K562 (cell line): ENCODE measurements around the gene MKLN1. TPM values are rescaled to one million over a fixed set of nuclear protein-coding genes. Genes with fewer than 3 reads are reported as not detected.
A peak's percentile ranks its signal among the peaks of the same experiment; 100 is the strongest.

Experiments used
- ATAC-seq: fragments of 200-7000 bp; cut with Tn5 transposase; 3 replicates; pipeline ENCODE4 v1.9.1; 2020; ENCODE audit warnings: moderate library complexity
- BruUV-seq: library from RNA; stranded (reverse); fragments of 400-500 nt; replicated peaks from 2 replicates; lab custom pipeline; 2021; lab: Mats Ljungman, UMichigan
- CTCF ChIA-PET: fragments of 300-600 bp; formaldehyde crosslinking; extraction: SDS; loops from one replicate; lab custom pipeline; 2021; ENCODE audit warnings: low intra/inter-chr PET ratio; lab: Yijun Ruan, JAX
- POLR2A ChIA-PET: fragments of 300-600, 350-650 bp; sonication (Branson Sonifier 250); formaldehyde crosslinking; extraction: SDS; loops from one replicate; lab custom pipeline; 2021; ENCODE audit warnings: antibody characterized with exemption, inconsistent platforms; lab: Yijun Ruan, JAX
- DNase-seq, 4 experiments: peaks; one replicate each; pipeline versions ENCODE4 v3.0.0 to v3.0.0-alpha.2; 2011 to 2018; ENCODE audit warnings: low spot score in 3 of 4, mixed read lengths in 3 of 4; ENCODE audit errors: extremely low read depth in 1 of 4
- FAIRE-seq: peaks from 2 replicates; lab custom pipeline; 2011; peaks lifted over from hg19 to GRCh38; lab: Jason Lieb, UNC
- H2AFZ ChIP-seq: 2 replicates; pipeline ENCODE4 v1.6.0; 2011; ENCODE audit warnings: low read depth, low read length, control low read depth, inconsistent platforms
- H3K27ac ChIP-seq: fragments of 200-600 bp; 3 replicates; pipeline ENCODE4 v1.8.0; 2011; ENCODE audit warnings: low read depth, mild to moderate bottlenecking, control low read depth, inconsistent platforms, low read length, moderate library complexity, mixed read lengths; ENCODE audit errors: extremely low read depth
- H3K27me3 ChIP-seq, 2 experiments: fragments of 300-600 bp in 1 of 2; 2 replicates in 1 of 2; 3 replicates in 1 of 2; pipeline versions ENCODE4 v1.6.0 to v1.8.0; 2011; ENCODE audit warnings: inconsistent platforms in 2 of 2, low read length in 2 of 2, mild to moderate bottlenecking in 1 of 2, mixed read lengths in 1 of 2, moderate library complexity in 1 of 2; ENCODE audit not compliant: control insufficient read depth in 2 of 2, insufficient read depth in 2 of 2
- H3K36me3 ChIP-seq: fragments of 300-600 bp; 3 replicates; pipeline ENCODE4 v1.8.0; 2011; ENCODE audit warnings: mild to moderate bottlenecking, low read length, inconsistent platforms; ENCODE audit not compliant: control insufficient read depth, insufficient read depth
- H3K4me1 ChIP-seq, 2 experiments: fragments of 200-600 bp in 1 of 2; replicated peaks in 1 of 2; 2 replicates in 1 of 2; 3 replicates in 1 of 2; pipeline versions ENCODE4 v1.5.1 to v1.8.0; 2011; ENCODE audit warnings: inconsistent platforms in 2 of 2, low read length in 2 of 2, mild to moderate bottlenecking in 1 of 2, mixed read lengths in 1 of 2, moderate library complexity in 1 of 2; ENCODE audit not compliant: control insufficient read depth in 2 of 2, insufficient read depth in 2 of 2
- H3K4me2 ChIP-seq: 2 replicates; pipeline ENCODE4 v1.6.1; 2011; ENCODE audit warnings: low read length, control low read depth, inconsistent platforms, mixed read lengths; ENCODE audit not compliant: insufficient read depth
- H3K4me3 ChIP-seq: fragments of 200-600 bp; sonication (generic), shearing (Covaris generic); 2 replicates; pipeline ENCODE4 v1.5.1; 2016; ENCODE audit warnings: control low read depth, inconsistent platforms
- H3K79me2 ChIP-seq: fragments of 200-600 bp; 3 replicates; pipeline ENCODE4 v1.8.0; 2011; ENCODE audit warnings: low read length, inconsistent platforms; ENCODE audit not compliant: control insufficient read depth, insufficient read depth
- H3K9ac ChIP-seq, 2 experiments: 2 replicates each; pipeline versions ENCODE4 v1.6.0 to v1.6.1; 2011; ENCODE audit warnings: low read depth in 2 of 2, low read length in 2 of 2, control low read depth in 1 of 2, inconsistent platforms in 1 of 2, mild to moderate bottlenecking in 1 of 2, mixed read lengths in 1 of 2; ENCODE audit not compliant: insufficient read depth in 1 of 2
- H3K9me1 ChIP-seq: one replicate; pipeline ENCODE4 v1.6.0; 2011; ENCODE audit warnings: inconsistent platforms, mild to moderate bottlenecking, low read length, moderate library complexity; ENCODE audit not compliant: control insufficient read depth, insufficient read depth
- H3K9me3 ChIP-seq: replicated peaks from 2 replicates; pipeline ENCODE4 v1.5.1; 2011; ENCODE audit warnings: low read depth, low read length, inconsistent platforms; ENCODE audit not compliant: control insufficient read depth, insufficient read depth
- H4K20me1 ChIP-seq: replicated peaks from 2 replicates; pipeline ENCODE4 v1.6.1; 2011; ENCODE audit warnings: low read length, inconsistent platforms, mixed read lengths; ENCODE audit not compliant: control insufficient read depth, insufficient read depth
- FOXM1 ChIP-seq, 2 experiments: fragments of 450-650 bp in 1 of 2; sonication (generic) in 1 of 2; formaldehyde crosslinking in 1 of 2; IDR thresholded peaks; 2 replicates each; pipeline versions ENCODE4 v1.6.1 to v1.9.0; 2017 to 2022; ENCODE audit warnings: low read depth in 2 of 2, mild to moderate bottlenecking in 2 of 2, missing genetic modification reagents in 1 of 2, moderate library complexity in 1 of 2
- NFIX ChIP-seq: fragments of 250-450 bp; sonication (Bioruptor Pico); IDR thresholded peaks from 2 replicates; pipeline ENCODE4 v1.4.0; 2020; ENCODE audit warnings: low read depth, mild to moderate bottlenecking, moderate library complexity
- NRF1 ChIP-seq, 2 experiments: fragments of 450-650 bp; IDR thresholded peaks in 1 of 2; conservative IDR thresholded peaks in 1 of 2; 2 replicates each; pipeline ENCODE4 v1.6.1; 2014; ENCODE audit warnings: mild to moderate bottlenecking in 2 of 2
- RAD51 ChIP-seq: fragments of 450-650 bp; IDR thresholded peaks from 2 replicates; pipeline ENCODE4 v1.7.1; 2016; ENCODE audit warnings: low read depth, mild to moderate bottlenecking, borderline replicate concordance
- WGBS: fragments of 100-300 bp; shearing (Covaris generic); methylation state at CpG from one replicate; pipeline ENCODE4 v1.1.6; 2016; ENCODE audit warnings: low coverage, mixed read lengths; ENCODE audit not compliant: insufficient coverage; ENCODE audit errors: missing lambda C conversion rate; 5-methylcytosine and 5-hydroxymethylcytosine counted together
- in situ Hi-C: fragments of 300-500 bp; cut with MboI; formaldehyde crosslinking; loops from 4 replicates; pipeline ENCODE4 v1.15.0; 2018; ENCODE audit warnings: inconsistent platforms, mixed read lengths
- intact Hi-C: fragments of 100-400 bp; cut with micrococcal nuclease; formaldehyde crosslinking; loops from 2 replicates; pipeline ENCODE4 v1.14.2; 2022
- polyA plus RNA-seq, 8 experiments: library from polyadenylated mRNA; depleted of rRNA in 4 of 8; stranded (reverse) in 5 of 8; unstranded in 3 of 8; fragments of >200 nt; fragmentation: Nextera tagmentation in 2 of 8; fragmentation: Illumina TruSeq in 1 of 8; extraction: Ambion mirVana in 2 of 8; extraction: Trizol in 1 of 8; gene quantifications; 2 replicates each; pipeline versions ENCODE4 v1.2.1 to v1.2.3, GENCODE V29; 2011 to 2014; ENCODE audit warnings: inconsistent platforms in 1 of 8, missing spikeins in 1 of 8
- total RNA-seq, 7 experiments: library from RNA; depleted of rRNA in 6 of 7; stranded (reverse); fragments of >200 nt in 6 of 7; fragmentation: Illumina TruSeq in 2 of 7; extraction: Trizol in 2 of 7; gene quantifications; 2 replicates each; pipeline versions ENCODE4 v1.2.1 to v1.2.3, GENCODE V29; 2011 to 2021; ENCODE audit warnings: low replicate concordance in 1 of 7
- TF ChIP-seq, protein P1 (sequence below): fragments of 200-800 bp; sonication (Bioruptor generic); IDR thresholded peaks from 2 replicates; pipeline ENCODE4 v1.6.1; 2017; ENCODE audit warnings: missing genetic modification characterization, missing compliant biosample characterization

The MKLN1 gene
- total and polyA plus RNA-seq, 9 of the 15 experiments (the other 6 are each of a cell fraction or from before 2014, with no cell fraction given) = 18.6 to 80.4 (median 56.0) TPM

DNA sequence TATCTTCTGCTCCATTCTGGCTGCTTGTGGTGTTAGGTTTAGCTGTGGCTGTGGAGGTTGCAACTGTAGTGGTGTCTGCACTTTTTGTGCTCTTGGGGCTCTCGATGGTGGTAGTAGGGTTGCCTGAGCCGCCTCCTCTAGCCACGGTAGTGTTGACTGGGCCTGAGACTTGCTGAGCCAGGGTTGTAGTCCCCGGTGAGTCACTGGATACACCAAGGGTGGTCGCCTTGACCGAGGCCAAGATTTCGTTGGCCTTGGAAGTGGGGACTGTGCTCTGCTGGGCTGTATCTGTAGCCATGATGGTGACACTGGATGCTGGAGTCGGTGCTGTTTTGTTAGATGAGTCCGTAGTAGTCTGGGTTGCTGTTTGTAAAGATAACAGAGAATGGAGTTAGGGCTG is 183.4 kb downstream of the MKLN1 start:
- DNase-seq = no peak
- no peaks in the 10 kb centered on the region for H3K36me3 ChIP-seq
- TF ChIP-seq FOXM1 (IDR thresholded peaks at IDR 0.05; ENCODE audit: low read depth) (no peak), FOXM1 (CRISPR knock-in tag; IDR thresholded peaks at IDR 0.05; ENCODE audit: low read depth) (0 out of 2 replicates have a peak, but pooled peaks have one; percentile 30), RAD51 (no peak), NFIX (CRISPR knock-in tag) (no peak), NRF1 (conservative IDR thresholded peaks at IDR 0.05 in 1 of 2, IDR thresholded peaks at IDR 0.05 in 1 of 2) (no peak)
- TF ChIP-seq, protein P1, sequence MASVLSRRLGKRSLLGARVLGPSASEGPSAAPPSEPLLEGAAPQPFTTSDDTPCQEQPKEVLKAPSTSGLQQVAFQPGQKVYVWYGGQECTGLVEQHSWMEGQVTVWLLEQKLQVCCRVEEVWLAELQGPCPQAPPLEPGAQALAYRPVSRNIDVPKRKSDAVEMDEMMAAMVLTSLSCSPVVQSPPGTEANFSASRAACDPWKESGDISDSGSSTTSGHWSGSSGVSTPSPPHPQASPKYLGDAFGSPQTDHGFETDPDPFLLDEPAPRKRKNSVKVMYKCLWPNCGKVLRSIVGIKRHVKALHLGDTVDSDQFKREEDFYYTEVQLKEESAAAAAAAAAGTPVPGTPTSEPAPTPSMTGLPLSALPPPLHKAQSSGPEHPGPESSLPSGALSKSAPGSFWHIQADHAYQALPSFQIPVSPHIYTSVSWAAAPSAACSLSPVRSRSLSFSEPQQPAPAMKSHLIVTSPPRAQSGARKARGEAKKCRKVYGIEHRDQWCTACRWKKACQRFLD (CRISPR knock-in tag) = no peak
- no peak overlapping the region for H3K27ac ChIP-seq
- no peak overlapping the region for H3K4me3 ChIP-seq
- H3K4me1 ChIP-seq = peaks cover 4 to 7% of the 10 kb centered on the region in 2 experiments; a peak in 3 of 5 replicates
- no peaks in the 10 kb centered on the region for H3K9me3 ChIP-seq
- H4K20me1 ChIP-seq = peaks cover 21% of the 10 kb centered on the region
- H3K27me3 ChIP-seq = peaks cover 41 to 51% of the 10 kb centered on the region in 2 experiments
- no peak for ATAC-seq
- no peak overlapping the region for H3K4me2 ChIP-seq
- H3K79me2 ChIP-seq = no peaks in the 10 kb centered on the region
- intact Hi-C loops (loop anchor here (5.0 to 10.0 kb wide), 2 partner anchors 444 to 466 kb away; no protein-coding TSS in a partner anchor), in situ Hi-C loops (loop anchor here (10.0 kb wide), 1 partner anchor 626 kb away; no protein-coding TSS in a partner anchor)
- no TSS peak for BruUV-seq
- no peak overlapping the region for H3K9ac ChIP-seq
- ChIA-PET CTCF (no interaction called here), POLR2A (interaction anchor here (1.0 to 1.8 kb wide), 2 partner anchors 9 to 10 kb away, joined by 3 to 7 read pairs; no protein-coding TSS in a partner anchor)
- no peak overlapping the region for H2AFZ ChIP-seq
- 4% methylated on average over 9 of the region's 9 CpGs for WGBS
- FAIRE-seq = no peak
- H3K9me1 ChIP-seq = peaks cover 4% of the 10 kb centered on the region
